Stromal cell of bone marrow (primary cell): Measurements from ENCODE around the gene NUDT1.

Experiments
- DNase-seq: peaks from one replicate; pipeline ENCODE4 v3.0.0-alpha.2; 2012; ENCODE audit warnings: low read depth

The NUDT1 gene

GRCh38 chr7:2299870-2300512, 58.0 kb downstream of the NUDT1 start:
- DNase-seq: no peak
